Measurements from ENCODE around the gene TPRA1.

GRCh38 chr3:127608362-127608718 lies 17.8 kb upstream of the TPRA1 start:
- TF ChIP-seq POLR2AphosphoS5 (IDR thresholded peaks at IDR 0.05; ENCODE audit: low read depth) = no peak
- TF ChIP-seq CTCF (conservative IDR thresholded peaks at IDR 0.05; ENCODE audit: low read depth in 2 of 2) = no peak
- no peak for TF ChIP-seq REST (IDR thresholded peaks at IDR 0.05; ENCODE audit: unreplicated experiment)
- TF ChIP-seq EZH2 (IDR thresholded peaks at IDR 0.05; ENCODE audit: low read depth, unreplicated experiment) = no peak
- TF ChIP-seq EZH2phosphoT487 (IDR thresholded peaks at IDR 0.05; ENCODE audit: unreplicated experiment) = no peak
- TF ChIP-seq ETS1 (IDR thresholded peaks at IDR 0.05) = no peak
- TF ChIP-seq JUNB (IDR thresholded peaks at IDR 0.05; ENCODE audit: unreplicated experiment) = no peak
- no peak for TF ChIP-seq ZNF114 (CRISPR knock-in tag; IDR thresholded peaks at IDR 0.05)
- TF ChIP-seq NANOG (IDR thresholded peaks at IDR 0.05; ENCODE audit: borderline replicate concordance) = no peak
- TF ChIP-seq CREB1 (CRISPR knock-in tag; IDR thresholded peaks at IDR 0.05; ENCODE audit: low read depth) = no peak
- TF ChIP-seq ZNF331 (CRISPR knock-in tag; IDR thresholded peaks at IDR 0.05; ENCODE audit: low read depth) = no peak
